K562 treated with DMSO at 1 percent for 48 hours (cell line): ENCODE measurements around the gene PIP4K2A. TPM values are rescaled to one million over a fixed set of nuclear protein-coding genes. Genes with fewer than 3 reads are reported as not detected.

Source experiments
- total RNA-seq: library from RNA; unstranded; fragments of 300-600 nt; gene quantifications from 2 replicates; pipeline ENCODE4 v1.2.3, GENCODE V29; 2022; ENCODE audit warnings: low replicate concordance; ENCODE audit errors: extremely low read depth

PIP4K2A gene
- not detected in 2 replicates for total RNA-seq

DNA sequence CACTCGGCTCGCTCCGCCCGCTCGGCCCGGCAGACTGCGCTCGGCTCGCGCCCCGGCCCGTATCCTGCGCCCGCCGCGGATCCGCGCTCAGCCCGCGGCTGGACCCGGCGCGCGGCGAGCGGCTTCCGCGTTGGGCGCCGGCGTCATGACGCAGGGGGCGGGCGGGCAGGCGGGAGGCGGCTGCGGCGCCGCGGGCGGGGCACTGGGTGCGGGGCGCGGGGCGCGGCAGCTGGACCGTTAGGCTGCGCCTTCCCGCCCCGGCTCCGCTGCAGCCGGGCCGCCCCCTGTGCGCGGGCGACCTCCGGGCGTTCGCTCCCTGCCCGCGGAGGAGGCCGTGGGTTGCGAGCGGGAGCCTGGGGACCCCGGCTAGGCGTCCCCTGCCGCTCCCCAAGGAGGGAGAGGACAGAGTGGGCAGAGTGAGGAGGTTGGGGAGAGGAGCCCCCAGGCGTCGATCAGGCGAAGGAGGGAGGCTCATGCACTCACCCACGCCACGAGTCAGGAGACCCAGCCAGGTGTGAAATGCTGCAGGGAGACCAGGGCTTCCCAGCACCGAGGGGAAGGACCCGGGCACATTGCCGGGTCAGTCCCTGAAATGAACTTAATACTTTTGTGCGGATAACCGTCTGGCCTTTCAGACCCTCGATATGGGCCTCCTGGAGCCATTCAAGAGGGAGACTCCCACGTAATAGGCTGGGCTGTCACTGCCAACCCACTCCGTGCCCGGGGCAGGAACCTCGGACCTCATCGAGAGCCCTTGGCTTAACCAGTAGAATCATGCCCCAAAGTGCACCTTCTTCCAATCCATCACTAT, at the start of gene PIP4K2A:
Gene PIP4K2A (minus strand): TSS at position 100 of the 811 bp plus-strand sequence. CDS start 252 bp downstream, outside the sequence.

Other genes with a start within 250 kb of the PIP4K2A start
- not detected in 2 replicates for gene ARMC3, start 213.5 kb upstream of the PIP4K2A start, total RNA-seq